ENCODE measurements around the gene ADAM19.

ADAM19 gene

DNA sequence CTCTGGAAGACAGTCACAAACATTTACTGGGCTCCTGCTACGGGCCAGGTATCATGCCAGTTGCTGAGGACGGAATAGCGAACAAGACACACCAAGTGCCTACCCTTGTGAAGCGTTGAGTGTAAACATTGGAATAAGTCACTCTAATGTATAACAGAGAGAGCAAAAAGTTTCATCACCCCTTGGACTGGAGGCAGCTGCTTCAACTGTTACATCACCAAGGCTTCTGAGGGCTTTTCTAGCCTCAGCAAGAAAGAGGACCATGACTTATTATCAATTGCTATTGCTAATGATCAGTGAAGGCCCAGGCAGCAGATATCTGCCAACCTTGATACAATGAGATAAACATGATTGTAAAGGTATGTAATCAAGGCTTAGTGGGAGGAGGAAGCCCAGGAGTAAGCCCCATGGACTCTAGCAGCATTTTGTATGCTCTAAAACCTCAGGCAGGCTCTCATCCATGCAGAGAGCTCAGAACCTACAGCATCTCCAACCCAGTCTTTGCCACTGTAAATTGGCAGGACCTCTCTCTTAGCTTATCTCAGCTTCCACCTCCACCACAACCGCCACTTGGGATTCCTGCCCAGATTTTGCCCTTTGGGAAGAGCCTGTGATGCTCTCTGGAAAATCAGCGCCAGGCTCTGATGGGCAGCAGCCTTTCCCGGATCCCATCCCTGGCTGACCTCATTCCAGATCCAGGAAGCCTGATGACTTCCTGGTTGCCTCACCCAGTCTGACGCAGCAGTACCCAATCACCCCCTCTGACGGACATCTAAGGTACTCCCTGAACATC, 54.5 kb downstream of the ADAM19 start:
- Histone ChIP-seq H2AFZ (ENCODE audit: low read length) (no peak overlapping the region), H3K4me2 (ENCODE audit: low read depth, low read length, poor library complexity, severe bottlenecking) (no peak overlapping the region), H3K9me3 (ENCODE audit: insufficient read depth, low read depth, low read length) (no peaks in the 10 kb centered on the region), H3K4me3 (ENCODE audit: low read length, poor library complexity, severe bottlenecking) (no peak overlapping the region), H3F3A (ENCODE audit: low read depth) (no peaks in the 10 kb centered on the region), H4K20me1 (ENCODE audit: insufficient read depth, low read length, poor library complexity, severe bottlenecking) (no peaks in the 10 kb centered on the region), H3K9ac (ENCODE audit: low read depth, low read length, poor library complexity, severe bottlenecking) (no peak overlapping the region), H3K79me2 (ENCODE audit: insufficient read depth, low read length) (no peaks in the 10 kb centered on the region), H3K36me3 (ENCODE audit: insufficient read depth, low read length) (no peaks in the 10 kb centered on the region), H3K4me1 (ENCODE audit: insufficient read depth, low read length, poor library complexity, severe bottlenecking) (no peaks in the 10 kb centered on the region), H3K9me2 (replicated peaks; ENCODE audit: low read depth, low read length) (no peaks in the 10 kb centered on the region), H3K27me3 (ENCODE audit: insufficient read depth, low read length, poor library complexity, severe bottlenecking) (no peaks in the 10 kb centered on the region)
- TF ChIP-seq, protein P1, sequence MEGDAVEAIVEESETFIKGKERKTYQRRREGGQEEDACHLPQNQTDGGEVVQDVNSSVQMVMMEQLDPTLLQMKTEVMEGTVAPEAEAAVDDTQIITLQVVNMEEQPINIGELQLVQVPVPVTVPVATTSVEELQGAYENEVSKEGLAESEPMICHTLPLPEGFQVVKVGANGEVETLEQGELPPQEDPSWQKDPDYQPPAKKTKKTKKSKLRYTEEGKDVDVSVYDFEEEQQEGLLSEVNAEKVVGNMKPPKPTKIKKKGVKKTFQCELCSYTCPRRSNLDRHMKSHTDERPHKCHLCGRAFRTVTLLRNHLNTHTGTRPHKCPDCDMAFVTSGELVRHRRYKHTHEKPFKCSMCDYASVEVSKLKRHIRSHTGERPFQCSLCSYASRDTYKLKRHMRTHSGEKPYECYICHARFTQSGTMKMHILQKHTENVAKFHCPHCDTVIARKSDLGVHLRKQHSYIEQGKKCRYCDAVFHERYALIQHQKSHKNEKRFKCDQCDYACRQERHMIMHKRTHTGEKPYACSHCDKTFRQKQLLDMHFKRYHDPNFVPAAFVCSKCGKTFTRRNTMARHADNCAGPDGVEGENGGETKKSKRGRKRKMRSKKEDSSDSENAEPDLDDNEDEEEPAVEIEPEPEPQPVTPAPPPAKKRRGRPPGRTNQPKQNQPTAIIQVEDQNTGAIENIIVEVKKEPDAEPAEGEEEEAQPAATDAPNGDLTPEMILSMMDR (conservative IDR thresholded peaks at IDR 0.05; ENCODE audit: low read length), result no peak
- TF ChIP-seq EZH2phosphoT487 (IDR thresholded peaks at IDR 0.05; ENCODE audit: borderline replicate concordance), result no peak

DNA sequence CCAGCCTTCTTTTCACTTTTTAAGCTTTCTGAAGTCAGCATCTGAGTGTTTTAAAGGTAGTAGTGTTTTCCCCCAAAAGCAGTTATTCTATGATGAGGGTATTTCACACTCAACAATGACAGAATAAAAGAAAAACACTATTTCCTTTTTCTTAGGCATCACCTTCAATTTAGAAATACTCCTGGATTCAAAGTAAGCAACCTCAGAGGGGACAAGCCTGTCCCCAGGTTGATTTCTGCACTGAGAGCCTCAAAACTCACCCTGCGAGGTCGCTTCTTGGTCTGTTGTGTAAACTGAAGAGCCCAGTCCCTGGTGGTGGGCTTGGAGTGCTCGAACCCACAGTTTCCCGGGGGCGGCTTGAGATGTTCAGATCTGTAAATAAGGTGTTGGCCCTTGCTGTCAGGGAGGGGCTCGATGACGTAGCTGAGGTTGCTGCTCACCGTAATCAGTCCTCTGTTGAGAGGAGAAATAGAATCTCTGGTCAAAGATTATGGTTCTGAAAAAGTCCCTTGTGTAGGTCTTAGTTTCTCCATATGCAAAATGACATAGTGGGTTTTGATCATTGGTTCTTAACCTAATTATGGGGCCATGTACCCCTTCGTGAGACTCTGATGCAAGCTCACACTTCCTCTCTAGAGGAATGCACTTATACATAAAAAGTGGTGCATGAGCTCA, 55.9 kb downstream of the ADAM19 start:
- H3K9me3 ChIP-seq (ENCODE audit: insufficient read depth, low read depth, low read length), result no peaks in the 10 kb centered on the region
- H4K20me1 ChIP-seq (ENCODE audit: insufficient read depth, low read length, poor library complexity, severe bottlenecking), result no peaks in the 10 kb centered on the region
- no peaks in the 10 kb centered on the region for H3K36me3 ChIP-seq (ENCODE audit: insufficient read depth, low read length)
- H3K4me3 ChIP-seq (ENCODE audit: low read length, poor library complexity, severe bottlenecking), result no peak overlapping the region
- H3K4me1 ChIP-seq (ENCODE audit: insufficient read depth, low read length, poor library complexity, severe bottlenecking), result no peaks in the 10 kb centered on the region
- H3F3A ChIP-seq (ENCODE audit: low read depth), result no peaks in the 10 kb centered on the region
- TF ChIP-seq, protein P1 (conservative IDR thresholded peaks at IDR 0.05; ENCODE audit: low read length), result no peak
- no peak overlapping the region for H3K4me2 ChIP-seq (ENCODE audit: low read depth, low read length, poor library complexity, severe bottlenecking)
- no peaks in the 10 kb centered on the region for H3K27me3 ChIP-seq (ENCODE audit: insufficient read depth, low read length, poor library complexity, severe bottlenecking)
- no peaks in the 10 kb centered on the region for H3K9me2 ChIP-seq (replicated peaks; ENCODE audit: low read depth, low read length)
- no peak overlapping the region for H2AFZ ChIP-seq (ENCODE audit: low read length)
- no peaks in the 10 kb centered on the region for H3K79me2 ChIP-seq (ENCODE audit: insufficient read depth, low read length)
- no peak overlapping the region for H3K9ac ChIP-seq (ENCODE audit: low read depth, low read length, poor library complexity, severe bottlenecking)

DNA sequence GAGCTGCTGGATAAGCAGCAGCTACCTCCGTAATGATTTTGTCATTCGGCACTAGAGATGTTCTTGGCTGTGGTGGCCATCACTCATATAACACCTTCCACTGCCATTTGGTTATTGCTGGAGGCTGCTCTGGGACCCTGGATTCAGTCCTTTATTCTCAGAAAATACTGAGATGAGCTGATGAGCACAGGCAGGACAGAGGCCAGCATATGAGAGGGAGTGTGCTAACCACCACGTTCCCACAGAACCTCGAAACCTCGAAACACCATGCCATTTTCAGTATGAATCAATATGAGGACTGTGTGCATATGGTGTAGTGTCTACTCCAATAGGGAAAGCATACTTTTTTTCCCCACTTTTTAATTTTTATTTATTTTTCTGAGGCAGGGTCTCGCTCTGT, 56.6 kb downstream of the ADAM19 start:
- Histone ChIP-seq H3K36me3 (ENCODE audit: insufficient read depth, low read length) (no peaks in the 10 kb centered on the region), H3K9ac (ENCODE audit: low read depth, low read length, poor library complexity, severe bottlenecking) (no peak overlapping the region), H3K27me3 (ENCODE audit: insufficient read depth, low read length, poor library complexity, severe bottlenecking) (no peaks in the 10 kb centered on the region), H4K20me1 (ENCODE audit: insufficient read depth, low read length, poor library complexity, severe bottlenecking) (no peaks in the 10 kb centered on the region), H3K4me2 (ENCODE audit: low read depth, low read length, poor library complexity, severe bottlenecking) (no peak overlapping the region), H3F3A (ENCODE audit: low read depth) (no peaks in the 10 kb centered on the region), H2AFZ (ENCODE audit: low read length) (no peak overlapping the region), H3K4me3 (ENCODE audit: low read length, poor library complexity, severe bottlenecking) (no peak overlapping the region), H3K79me2 (ENCODE audit: insufficient read depth, low read length) (no peaks in the 10 kb centered on the region), H3K9me2 (replicated peaks; ENCODE audit: low read depth, low read length) (no peaks in the 10 kb centered on the region), H3K4me1 (ENCODE audit: insufficient read depth, low read length, poor library complexity, severe bottlenecking) (no peaks in the 10 kb centered on the region), H3K9me3 (ENCODE audit: insufficient read depth, low read depth, low read length) (no peaks in the 10 kb centered on the region)
- no peak for TF ChIP-seq EZH2phosphoT487 (IDR thresholded peaks at IDR 0.05; ENCODE audit: borderline replicate concordance)
- TF ChIP-seq, protein P1 (conservative IDR thresholded peaks at IDR 0.05; ENCODE audit: low read length), result no peak

Measured in Loucy (cell line).